Panc1 (cell line): ENCODE data around the gene WASF2.

Source experiments
- POLR2AphosphoS5 ChIP-seq: IDR thresholded peaks from 2 replicates; pipeline ENCODE4 v1.6.1; 2012; ENCODE audit warnings: mild to moderate bottlenecking, low read depth, low read length, moderate library complexity
- TF ChIP-seq, protein P1 (sequence below): fragments of 450-650 bp; IDR thresholded peaks from 2 replicates; pipeline ENCODE4 v1.5.1; 2017; ENCODE audit warnings: mild to moderate bottlenecking

DNA sequence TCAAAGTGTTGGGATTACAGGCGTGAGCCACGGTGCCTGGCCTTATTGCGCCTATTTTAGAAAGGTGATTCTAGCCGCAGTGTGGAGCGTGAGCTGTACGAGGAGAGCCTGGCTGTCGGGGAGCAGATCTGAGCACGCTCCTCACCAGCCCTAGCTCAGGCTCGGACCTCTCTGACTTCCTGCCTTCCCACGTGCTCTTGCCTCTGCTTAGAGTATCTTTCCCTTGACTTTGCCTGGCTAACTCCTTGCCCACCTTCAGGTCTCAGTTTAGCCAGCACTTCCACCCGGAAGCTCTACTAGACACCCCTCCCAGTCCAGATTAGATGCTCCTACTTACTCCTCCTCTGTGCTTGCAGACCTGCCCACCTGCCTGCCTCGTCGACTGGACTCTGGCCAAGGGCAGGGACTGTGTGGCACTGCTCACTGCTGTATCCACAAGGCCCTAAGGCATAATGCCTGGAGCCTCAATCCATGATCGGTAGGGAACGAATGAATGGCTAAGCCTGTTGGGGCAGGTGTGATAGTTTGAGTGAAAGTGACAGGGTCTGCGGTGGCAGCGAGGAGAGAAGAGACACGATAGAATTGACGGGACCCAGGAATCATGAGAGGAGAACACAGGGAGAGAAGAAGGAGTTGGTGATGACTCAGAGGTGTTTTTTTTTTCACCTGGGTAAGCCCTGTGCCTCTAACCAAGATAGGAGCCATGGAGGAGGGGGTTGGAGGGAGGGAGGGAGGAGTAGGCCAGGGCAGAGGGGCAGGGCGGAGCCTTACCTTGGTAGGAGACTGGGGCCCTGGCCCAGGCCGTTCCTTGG lies 28.1 kb upstream of the WASF2 start:
- TF ChIP-seq, protein P1, sequence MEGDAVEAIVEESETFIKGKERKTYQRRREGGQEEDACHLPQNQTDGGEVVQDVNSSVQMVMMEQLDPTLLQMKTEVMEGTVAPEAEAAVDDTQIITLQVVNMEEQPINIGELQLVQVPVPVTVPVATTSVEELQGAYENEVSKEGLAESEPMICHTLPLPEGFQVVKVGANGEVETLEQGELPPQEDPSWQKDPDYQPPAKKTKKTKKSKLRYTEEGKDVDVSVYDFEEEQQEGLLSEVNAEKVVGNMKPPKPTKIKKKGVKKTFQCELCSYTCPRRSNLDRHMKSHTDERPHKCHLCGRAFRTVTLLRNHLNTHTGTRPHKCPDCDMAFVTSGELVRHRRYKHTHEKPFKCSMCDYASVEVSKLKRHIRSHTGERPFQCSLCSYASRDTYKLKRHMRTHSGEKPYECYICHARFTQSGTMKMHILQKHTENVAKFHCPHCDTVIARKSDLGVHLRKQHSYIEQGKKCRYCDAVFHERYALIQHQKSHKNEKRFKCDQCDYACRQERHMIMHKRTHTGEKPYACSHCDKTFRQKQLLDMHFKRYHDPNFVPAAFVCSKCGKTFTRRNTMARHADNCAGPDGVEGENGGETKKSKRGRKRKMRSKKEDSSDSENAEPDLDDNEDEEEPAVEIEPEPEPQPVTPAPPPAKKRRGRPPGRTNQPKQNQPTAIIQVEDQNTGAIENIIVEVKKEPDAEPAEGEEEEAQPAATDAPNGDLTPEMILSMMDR: no peak
- no peak for TF ChIP-seq POLR2AphosphoS5
